Cardiac fibroblast (primary cell): ENCODE results near the gene GCHFR.

Experiments used
- DNase-seq, 2 donors: peaks; one replicate each; pipeline versions ENCODE4 v3.0.0 to v3.0.0-alpha.2; 2010; ENCODE audit warnings: low read depth in 2 of 2
- H3K4me3 ChIP-seq, 2 donors: replicated peaks in 1 of 2; 1 replicate in 1 of 2; 2 replicates in 1 of 2; pipeline ENCODE4 v1.5.1; 2011; ENCODE audit warnings: low read depth in 2 of 2, low read length in 2 of 2, mild to moderate bottlenecking in 2 of 2, moderate library complexity in 1 of 2
- TF ChIP-seq, protein P1 (sequence below): IDR thresholded peaks from one replicate; pipeline ENCODE4 v1.5.1; 2011; ENCODE audit warnings: low read depth, mild to moderate bottlenecking, low read length, inconsistent platforms

GCHFR gene

GRCh38 chr15:40768521-40769273, 4.8 kb downstream of the GCHFR start:
- TF ChIP-seq, protein P1, sequence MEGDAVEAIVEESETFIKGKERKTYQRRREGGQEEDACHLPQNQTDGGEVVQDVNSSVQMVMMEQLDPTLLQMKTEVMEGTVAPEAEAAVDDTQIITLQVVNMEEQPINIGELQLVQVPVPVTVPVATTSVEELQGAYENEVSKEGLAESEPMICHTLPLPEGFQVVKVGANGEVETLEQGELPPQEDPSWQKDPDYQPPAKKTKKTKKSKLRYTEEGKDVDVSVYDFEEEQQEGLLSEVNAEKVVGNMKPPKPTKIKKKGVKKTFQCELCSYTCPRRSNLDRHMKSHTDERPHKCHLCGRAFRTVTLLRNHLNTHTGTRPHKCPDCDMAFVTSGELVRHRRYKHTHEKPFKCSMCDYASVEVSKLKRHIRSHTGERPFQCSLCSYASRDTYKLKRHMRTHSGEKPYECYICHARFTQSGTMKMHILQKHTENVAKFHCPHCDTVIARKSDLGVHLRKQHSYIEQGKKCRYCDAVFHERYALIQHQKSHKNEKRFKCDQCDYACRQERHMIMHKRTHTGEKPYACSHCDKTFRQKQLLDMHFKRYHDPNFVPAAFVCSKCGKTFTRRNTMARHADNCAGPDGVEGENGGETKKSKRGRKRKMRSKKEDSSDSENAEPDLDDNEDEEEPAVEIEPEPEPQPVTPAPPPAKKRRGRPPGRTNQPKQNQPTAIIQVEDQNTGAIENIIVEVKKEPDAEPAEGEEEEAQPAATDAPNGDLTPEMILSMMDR: no peak
- no peak for DNase-seq
- no peak overlapping the region for H3K4me3 ChIP-seq

DNA sequence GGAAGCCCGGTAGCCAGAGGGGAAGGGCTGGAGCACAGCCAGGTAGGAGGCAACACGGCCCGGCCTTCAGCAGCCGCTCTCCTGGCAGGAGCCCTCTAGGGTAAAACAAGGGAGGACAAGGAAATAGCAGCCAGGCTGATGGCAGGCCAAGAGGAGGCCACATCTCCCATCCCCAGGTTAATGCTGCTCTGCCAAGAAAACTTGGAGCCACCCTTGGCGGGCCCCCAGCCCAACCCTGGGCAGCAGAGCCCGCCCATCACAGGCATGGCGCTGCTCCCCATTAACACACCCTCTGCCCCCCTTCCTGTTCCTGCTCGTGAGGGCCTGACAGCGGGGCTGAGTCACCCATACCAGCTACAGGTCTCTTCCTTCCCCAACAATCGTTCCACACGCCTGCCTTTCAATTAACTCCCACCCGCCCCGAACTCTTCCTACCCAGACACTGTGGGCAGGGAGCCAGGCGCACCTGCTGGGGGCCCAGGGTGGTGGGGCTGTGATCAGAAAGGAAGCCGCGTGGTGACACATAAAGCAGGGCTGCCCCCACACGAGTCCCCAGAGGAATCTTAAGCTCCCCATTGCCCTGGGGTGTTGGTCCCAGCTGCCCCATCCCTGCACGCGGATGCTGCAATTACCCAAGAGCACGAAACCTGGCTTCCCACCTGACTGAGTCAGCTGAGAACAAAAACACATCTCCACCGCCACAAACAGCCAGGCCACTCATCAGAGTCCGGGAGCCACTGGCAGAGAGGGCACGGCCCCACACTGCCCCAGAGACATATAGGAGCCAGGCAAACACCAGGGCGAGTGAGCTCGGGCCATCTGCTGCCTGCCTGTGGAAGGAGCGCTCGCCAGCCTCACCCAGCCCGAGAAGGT, 5.6 kb downstream of the GCHFR start, which contains the start of gene C15orf62:
Gene C15orf62 (plus strand): TSS at position 707 of the 873 bp plus-strand sequence. CDS start 516 bp downstream, outside the sequence.
- TF ChIP-seq, protein P1: no peak

DNA sequence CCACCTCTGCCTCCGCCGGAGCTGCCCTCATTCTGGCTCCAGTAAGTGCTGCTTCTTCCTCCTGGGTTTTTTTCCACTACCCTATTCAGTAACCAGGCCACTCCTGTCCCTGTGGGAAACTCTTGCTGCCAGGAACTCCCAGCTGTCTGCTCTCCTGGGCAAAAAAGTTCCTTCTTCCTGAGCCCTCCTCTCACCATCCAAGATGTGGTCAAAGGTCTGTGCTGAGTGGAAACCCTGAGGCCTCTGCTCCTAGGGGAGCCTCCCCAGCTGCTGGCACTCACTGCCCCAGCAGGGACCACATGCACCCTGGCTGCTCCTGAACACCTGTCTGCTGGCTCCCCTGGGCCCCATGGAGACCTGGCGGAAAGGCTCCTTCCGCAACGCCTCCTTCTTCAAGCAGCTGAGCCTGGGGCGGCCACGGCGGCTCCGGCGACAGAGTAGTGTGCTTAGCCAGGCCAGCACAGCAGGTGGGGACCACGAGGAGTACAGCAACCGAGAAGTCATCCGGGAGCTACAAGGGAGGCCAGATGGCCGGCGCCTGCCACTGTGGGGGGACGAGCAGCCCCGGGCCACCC, 6.4 kb downstream of the GCHFR start:
- no peak for DNase-seq
- H3K4me3 ChIP-seq: no peak overlapping the region
- TF ChIP-seq, protein P1: no peak

More for the DNA sequence above, 5.6 kb downstream of the GCHFR start, which contains the start of gene C15orf62:
- DNase-seq: peak; percentile 25 to 58
- H3K4me3 ChIP-seq: no peak within 1 kb of the TSS

- TF ChIP-seq, protein P1: no peak
- no peak for DNase-seq
- H3K4me3 ChIP-seq: no peak overlapping the region
Measured at GRCh38 chr15:40771242-40771641, 7.4 kb downstream of the GCHFR start.

DNA sequence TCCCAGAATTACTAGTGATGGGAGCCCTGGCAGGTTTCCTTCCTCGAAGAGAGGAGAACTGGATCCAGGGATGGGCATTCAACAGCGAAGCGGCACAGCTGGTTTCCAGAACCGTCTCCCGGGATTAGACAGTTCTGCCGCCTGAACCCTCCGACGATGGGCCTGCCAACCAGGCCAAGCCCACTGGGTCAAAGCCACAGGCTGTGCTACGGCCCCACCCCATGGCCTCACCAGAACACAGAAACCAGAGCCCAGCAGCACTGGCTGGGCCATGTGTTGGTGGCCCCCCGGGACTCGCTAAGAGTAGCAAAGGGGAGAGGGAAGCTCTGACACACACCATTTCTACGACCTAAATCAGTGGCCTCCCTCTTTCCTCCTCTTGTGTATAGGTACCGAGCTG, 8.1 kb downstream of the GCHFR start:
- no peak overlapping the region for H3K4me3 ChIP-seq
- TF ChIP-seq, protein P1: no peak
- no peak for DNase-seq

DNA sequence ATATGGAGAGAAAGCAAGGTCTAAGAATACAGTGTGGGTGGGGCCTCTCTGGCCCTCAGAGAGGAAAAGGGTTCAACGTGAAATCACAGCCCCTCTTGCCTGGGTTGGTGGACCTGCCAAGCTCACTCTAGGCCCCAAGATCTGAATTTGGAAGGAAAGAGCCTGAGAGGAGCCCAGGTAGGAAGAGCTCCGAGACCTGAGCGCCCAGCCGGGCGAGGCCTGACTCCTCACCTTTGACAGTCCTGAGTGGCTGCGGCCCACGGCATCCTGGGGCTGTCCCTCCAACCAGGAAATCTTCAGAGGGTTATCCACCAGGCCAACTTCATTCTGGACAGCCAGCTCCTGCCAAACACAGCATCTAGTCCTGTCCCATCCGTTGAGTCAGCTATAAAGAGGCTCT, 9.6 kb downstream of the GCHFR start:
- no peak for DNase-seq
- TF ChIP-seq, protein P1: no peak
- H3K4me3 ChIP-seq: no peak overlapping the region
